ENCODE results near the gene SRPRB.
"Not testable (repeated sequence)": the region's sequence is repeated elsewhere in the genome, so short reads cannot be mapped to it uniquely, and the experiment has no call there.

Gene SRPRB

GRCh38 chr3:133777807-133778568 lies 27.6 kb upstream of the SRPRB start:
- DNase-seq: no peak

DNA sequence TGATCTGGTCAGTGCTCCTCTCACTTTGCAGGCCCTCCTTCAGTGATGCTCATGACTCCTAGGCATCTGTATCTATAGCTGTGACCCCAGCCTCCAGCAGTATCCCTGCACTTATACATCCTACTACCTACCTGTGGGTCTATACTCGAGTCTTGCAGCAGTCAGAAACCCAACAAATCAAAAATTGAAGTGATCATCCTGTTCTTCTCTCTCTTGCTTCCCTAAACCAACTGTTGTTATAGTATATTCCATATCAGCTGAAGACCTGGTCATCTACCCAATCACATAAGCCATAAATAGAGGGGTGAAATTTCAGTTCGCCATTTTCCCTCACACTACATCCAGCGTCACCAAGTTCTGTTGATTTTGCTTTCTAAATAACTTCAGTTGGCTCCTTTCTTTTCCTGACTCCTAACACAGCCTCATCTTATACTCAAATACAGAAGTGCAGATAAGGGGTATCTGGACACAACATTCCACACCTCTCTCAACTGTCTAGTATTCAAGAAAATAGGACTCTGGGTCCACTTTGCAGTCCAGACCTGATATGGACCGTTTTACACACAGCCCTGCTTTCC lies 25.9 kb upstream of the SRPRB start:
- DNase-seq: no peak

DNA sequence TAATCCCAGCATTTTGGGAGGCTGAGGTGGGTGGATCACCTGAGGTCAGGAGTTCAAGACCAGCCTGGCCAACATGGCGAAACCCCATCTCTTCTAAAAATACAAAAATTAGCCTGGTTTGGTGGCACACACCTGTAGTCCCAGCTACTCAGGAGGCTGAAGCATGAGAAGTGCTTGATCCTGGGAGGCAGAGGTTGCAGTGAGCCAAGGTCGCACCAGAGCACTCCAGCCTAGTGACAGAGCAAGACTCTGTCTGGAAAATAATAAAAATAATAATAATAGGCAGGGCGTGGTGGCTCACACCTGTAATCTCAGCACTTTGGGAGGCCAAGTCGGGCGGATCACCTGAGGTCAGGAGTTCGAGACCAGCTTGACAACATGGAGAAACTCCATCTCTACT lies 24.9 kb upstream of the SRPRB start:
- DNase-seq: not testable (repeated sequence)

DNA sequence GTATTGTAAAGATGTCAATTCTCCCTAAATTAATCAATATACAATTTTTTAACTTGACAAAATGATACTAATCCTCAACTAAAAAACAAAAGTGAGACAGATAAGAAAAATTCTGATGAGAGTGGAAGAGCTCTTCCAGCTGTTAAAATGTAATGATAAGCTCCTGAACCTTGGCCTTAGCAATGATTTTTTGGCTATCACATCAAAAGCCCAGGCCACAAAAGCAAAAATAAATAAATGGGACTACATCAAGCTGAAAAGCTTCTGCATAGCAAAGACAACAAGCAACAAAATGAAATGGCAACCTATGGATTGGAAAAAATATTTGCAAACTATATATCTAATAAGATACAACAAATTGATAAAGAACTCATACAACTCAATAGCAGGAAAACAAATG lies 24.0 kb upstream of the SRPRB start:
- DNase-seq: no peak

- DNase-seq: no peak
These were observed 23.2 kb upstream of the SRPRB start for GRCh38 chr3:133782454-133782853.

DNA sequence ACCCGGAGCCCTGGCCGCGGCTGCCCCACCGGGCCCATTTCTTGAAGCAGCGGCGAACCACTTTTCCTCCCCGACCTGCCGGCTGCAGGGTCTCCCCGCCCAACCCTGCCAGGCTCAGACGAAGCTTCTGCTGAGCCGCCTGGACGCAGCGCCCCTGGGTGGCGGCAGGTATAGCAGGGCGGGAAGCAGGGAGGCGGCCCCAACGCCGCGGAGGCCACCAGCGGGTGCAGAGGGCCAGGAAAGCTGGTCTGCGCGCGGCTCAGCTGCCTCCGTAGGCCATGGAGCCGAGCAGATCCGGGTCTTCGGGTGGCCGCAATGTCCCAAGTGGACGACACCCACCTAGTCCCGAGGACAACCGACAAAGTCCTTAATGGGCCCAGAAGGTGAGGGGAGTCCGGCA lies 21.9 kb upstream of the SRPRB start:
- no peak for DNase-seq

DNA sequence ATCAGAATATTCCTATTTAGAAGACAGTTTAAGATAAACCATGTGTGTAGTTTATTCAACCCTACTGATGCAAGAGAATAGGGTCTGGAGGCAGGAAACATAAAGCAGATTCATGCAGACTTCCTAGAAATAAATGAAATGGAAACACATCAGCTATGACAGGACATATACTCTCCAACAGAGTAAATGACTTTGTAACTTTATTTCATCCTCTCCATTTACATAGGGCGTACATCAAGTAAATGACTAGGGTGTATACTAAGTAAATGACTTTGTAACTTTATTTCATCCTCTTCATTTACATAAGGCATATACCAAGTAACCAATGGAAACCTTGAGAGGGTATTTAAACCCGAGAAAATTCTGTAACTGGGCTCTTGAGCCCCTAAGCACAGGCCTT lies 17.6 kb upstream of the SRPRB start:
- no peak for DNase-seq

GRCh38 chr3:133792171-133792763 lies 13.3 kb upstream of the SRPRB start:
- no peak for DNase-seq

GRCh38 chr3:133797396-133798105 lies 8.1 kb upstream of the SRPRB start:
- no peak for DNase-seq

DNA sequence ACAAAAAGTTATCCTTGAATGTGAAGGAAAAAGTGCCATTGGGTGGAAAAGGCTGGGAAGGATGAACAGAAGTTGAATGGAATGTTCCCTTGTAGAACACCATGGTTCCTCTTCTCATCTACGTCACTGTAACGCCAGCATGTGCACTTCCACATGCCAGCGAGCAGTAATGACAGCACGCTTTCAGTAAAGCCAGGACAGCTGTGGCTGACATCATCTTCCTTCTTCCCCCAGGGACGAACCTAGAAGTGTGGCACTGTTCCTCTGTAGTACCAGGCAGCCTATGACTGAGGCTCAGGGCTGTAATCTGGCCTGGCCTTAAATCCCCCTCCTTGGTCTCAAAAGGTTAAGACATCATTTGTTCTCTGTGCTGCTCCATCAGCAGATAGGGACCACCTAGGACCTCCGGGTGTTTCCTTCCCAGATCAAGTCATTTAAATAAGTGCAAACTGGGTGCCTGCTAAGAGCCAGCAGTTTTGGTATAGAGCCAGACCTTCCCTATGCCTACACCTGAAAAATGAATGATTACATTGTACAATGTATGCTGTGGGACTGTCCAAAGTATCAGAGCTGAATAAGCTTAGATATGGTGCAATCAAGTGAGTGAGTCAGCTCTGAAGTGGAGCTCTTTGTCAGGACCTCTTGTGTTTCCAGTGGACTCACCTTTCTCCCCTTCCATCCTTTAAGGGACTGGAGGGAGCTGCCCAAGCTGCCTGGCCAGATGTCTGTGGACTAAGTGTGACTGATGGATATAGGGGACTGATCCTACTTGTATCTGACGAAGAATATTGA lies 5.6 kb upstream of the SRPRB start:
- no peak for DNase-seq

DNA sequence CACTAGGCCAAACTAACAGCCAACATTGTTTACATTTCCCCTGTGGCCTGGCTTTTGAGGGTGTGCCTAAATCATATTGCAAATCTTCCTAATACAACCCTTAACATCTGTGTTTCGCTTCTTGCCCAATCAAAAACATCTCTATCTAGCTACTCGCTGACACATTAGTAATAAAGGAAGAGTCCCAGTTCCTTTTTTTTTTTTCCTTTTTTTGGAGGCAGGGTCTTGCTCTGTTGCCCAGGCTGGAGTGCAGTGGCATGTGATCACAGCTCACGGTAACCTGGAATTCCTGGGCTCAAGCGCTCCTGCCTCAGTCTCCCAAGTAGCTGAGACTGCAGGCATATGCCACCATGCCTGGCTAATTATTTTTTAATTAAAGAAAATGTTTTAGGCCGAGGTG lies 2.1 kb upstream of the SRPRB start:
- no peak for DNase-seq

DNA sequence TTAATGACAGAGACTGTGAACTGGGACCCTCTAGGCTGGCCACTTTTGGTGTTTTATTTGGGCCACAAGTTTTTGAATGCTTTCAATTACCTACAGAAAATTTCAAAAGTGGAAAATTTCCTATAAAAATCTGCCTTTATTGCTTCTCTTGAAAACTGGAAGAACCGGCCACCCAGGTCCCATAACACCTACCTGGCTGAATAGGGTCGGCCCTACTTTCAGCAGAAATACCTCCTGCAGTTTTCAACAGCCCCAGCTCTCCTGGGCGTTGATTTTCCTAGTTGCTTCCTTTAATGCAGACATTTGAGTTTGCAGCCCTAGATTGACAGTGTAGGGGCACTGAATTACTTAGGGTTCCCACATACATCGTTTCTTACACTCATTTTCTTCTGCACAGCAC lies 719 bp upstream of the SRPRB start:
- no peak for DNase-seq

DNA sequence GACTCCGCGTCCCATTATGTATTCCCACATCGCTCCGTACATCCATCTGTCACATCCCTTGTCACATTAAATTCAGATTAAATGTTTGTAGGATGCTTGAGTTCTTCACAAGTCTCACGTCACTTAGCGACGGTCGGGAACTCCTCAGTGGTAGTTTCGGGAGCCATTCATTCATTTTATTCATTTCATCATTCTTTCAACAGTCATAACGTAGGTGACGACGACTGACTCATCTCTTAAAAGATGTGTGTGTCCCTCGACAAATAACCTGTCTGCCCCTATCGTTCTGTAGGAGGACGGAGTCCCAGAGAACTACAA lies 272 bp upstream of the SRPRB start:
- DNase-seq: no peak

DNA sequence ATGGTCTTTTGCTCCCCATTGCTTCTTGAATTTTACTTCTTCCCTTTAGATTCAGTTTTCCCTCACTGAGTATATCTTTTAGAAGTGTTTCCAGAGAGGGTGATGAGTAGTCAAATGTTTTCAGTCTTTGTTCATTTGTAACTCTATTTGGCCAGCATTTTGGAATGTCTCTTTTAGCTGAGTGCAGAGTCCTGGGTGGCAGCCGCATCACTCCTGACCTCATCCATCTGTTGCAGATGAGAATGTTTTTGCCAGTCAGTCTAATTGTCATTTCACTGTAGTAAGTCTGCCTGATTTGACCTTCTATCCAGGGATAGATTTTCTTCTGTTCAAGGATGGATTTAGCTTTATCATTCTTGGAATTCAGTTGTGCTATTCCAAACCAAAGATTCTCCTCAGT lies 7.3 kb downstream of the SRPRB start:
- no peak for DNase-seq

DNA sequence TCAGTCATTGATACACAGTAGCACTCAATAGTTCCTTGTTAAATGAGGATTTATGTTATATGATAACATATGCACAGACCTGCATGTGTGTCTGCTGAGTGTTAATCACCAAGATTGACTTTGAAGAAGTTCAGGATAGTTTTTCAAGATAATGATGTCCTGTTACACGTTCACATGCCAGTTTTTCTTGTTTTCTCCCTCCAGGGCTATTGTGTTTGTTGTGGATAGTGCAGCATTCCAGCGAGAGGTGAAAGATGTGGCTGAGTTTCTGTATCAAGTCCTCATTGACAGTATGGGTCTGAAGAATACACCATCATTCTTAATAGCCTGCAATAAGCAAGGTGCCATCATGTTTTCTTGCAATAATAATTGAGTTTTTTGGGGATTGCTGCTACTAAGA lies 9.8 kb downstream of the SRPRB start:
- no peak for DNase-seq

- no peak for DNase-seq
These were observed 14.5 kb downstream of the SRPRB start for GRCh38 chr3:133820129-133820528.

GRCh38 chr3:133820889-133821675 lies 15.5 kb downstream of the SRPRB start:
- DNase-seq: no peak

DNA sequence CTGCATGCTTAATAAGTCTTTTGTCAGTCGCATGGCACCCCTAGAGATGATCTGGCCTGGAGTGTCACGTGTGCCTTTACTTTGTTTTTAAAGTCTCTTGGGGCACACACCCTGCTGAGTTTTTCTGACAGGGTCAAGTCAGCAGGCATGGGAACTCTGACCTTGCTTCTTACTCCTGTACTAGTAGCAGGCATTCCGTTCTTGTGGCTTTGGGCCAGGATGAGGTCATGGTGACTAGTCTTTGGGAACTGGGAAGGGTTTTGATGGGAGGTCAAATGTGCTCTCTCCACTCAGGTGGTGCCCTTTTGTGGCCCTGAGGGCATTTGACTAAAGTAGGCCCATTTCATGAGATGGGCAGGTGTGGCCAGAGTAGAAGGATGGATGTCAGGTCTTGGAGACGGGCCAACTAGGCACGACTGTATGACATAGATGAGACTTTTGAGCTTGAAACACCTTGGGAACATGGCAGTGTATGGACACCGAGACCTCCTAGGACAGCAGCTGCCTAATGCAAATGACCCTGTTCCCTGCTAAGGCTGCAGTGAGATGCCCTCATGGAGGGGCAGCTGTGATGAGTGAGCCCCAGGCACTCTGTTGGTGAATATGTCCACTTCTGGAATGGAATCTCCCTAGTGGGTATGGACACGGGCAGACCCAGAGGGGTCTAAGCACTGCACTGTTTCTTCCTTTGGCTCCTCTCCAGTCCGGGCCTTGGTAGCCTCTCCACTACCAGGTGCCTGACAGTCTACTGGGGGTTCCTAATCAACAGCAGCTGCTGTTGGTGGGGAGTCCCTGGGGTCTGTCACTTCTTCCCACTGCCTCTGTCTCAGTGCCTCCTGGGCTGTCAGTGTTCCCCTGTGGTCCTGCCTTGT lies 16.4 kb downstream of the SRPRB start:
- DNase-seq: peak in 8 of 51 donors; percentile 5 to 62 (median 24)

GRCh38 chr3:133824961-133825485 lies 19.4 kb downstream of the SRPRB start:
- no peak for DNase-seq
